Measurements from ENCODE around the gene HS6ST3.

DNA sequence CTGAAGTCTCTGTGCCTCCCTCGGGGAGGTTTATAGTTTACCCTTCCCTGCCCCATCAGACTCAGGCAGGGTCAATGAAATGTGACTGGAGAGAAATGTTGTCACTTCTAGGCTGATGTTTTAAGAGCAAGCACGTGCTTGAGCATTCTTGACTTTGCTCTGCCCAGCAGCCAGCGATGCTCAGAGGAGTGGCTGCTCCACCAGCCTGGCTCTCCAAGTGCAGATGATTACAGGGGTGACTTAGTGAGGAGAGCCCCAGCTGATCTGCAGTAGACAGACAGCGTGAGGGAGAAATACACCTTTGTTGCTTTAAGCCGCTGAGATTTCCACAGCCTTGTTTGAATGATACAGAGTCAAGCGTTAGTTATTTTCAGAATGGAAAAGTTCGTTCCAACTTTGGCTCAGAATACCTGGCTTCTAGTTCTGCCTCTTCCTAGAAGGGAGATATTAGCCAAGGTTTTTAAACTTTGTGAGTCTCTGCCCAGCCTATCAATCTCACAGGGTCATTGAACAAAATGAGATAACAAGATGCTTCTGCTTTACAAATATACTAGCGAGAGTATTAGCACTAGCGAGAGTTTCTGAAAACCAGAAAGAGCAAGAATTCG is 760.7 kb downstream of the HS6ST3 start:
- TF ChIP-seq POLR2AphosphoS5 (IDR thresholded peaks at IDR 0.05) (no peak), POLR2A (IDR thresholded peaks at IDR 0.05) (no peak), EP300 (IDR thresholded peaks at IDR 0.05; ENCODE audit: low read depth) (no peak)
- TF ChIP-seq, protein P1, sequence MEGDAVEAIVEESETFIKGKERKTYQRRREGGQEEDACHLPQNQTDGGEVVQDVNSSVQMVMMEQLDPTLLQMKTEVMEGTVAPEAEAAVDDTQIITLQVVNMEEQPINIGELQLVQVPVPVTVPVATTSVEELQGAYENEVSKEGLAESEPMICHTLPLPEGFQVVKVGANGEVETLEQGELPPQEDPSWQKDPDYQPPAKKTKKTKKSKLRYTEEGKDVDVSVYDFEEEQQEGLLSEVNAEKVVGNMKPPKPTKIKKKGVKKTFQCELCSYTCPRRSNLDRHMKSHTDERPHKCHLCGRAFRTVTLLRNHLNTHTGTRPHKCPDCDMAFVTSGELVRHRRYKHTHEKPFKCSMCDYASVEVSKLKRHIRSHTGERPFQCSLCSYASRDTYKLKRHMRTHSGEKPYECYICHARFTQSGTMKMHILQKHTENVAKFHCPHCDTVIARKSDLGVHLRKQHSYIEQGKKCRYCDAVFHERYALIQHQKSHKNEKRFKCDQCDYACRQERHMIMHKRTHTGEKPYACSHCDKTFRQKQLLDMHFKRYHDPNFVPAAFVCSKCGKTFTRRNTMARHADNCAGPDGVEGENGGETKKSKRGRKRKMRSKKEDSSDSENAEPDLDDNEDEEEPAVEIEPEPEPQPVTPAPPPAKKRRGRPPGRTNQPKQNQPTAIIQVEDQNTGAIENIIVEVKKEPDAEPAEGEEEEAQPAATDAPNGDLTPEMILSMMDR (IDR thresholded peaks at IDR 0.05) = no peak

All from transverse colon (tissue), 4 donors.